Activated CD4-positive, alpha-beta T cell treated with anti-CD3 and anti-CD28 coated beads, Interleukin-2, amount 10 ng/mL, durations not matched to agents 24 days and 14 days (primary cell): ENCODE results near the gene UBE2G2. TPM values are rescaled to one million over a fixed set of nuclear protein-coding genes. Genes with fewer than 3 reads are reported as not detected.
"Not testable (repeated sequence)": the region's sequence is repeated elsewhere in the genome, so short reads cannot be mapped to it uniquely, and the experiment has no call there.

Experiments
- DNase-seq: peaks from one replicate; pipeline ENCODE4 v3.0.0; 2022
- H3K27ac Mint-ChIP-seq: one replicate; pipeline ENCODE4 v1.8.0; 2022; ENCODE audit warnings: mild to moderate bottlenecking, mixed read lengths
- H3K27me3 Mint-ChIP-seq: one replicate; pipeline ENCODE4 v1.8.0; 2022; ENCODE audit warnings: mixed read lengths
- H3K36me3 Mint-ChIP-seq: one replicate; pipeline ENCODE4 v1.8.0; 2022; ENCODE audit warnings: low read depth, mild to moderate bottlenecking, mixed read lengths
- H3K4me1 Mint-ChIP-seq: one replicate; pipeline ENCODE4 v1.8.0; 2021; ENCODE audit warnings: mixed read lengths
- H3K4me3 Mint-ChIP-seq: one replicate; pipeline ENCODE4 v1.8.0; 2022; ENCODE audit warnings: mild to moderate bottlenecking, moderate library complexity, mixed read lengths
- H3K9me3 Mint-ChIP-seq: one replicate; pipeline ENCODE4 v1.8.0; 2021; ENCODE audit warnings: mixed read lengths
- intact Hi-C: fragments of 100-400 bp; cut with micrococcal nuclease; formaldehyde crosslinking; loops from one replicate; pipeline ENCODE4 v1.15.1; 2023
- total RNA-seq: library from RNA; stranded (reverse); gene quantifications from 2 replicates; pipeline ENCODE4 v1.2.3, GENCODE V29; 2022

The UBE2G2 gene
- total RNA-seq, 1 donor from 2014 or later: 148 TPM

GRCh38 chr21:44842721-44843445, 41.3 kb upstream of the UBE2G2 start:
- intact Hi-C loops: no loop called here
- Mint-ChIP-seq H3K9me3 (no peaks in the 10 kb centered on the region), H3K27ac (no peak overlapping the region), H3K27me3 (no peaks in the 10 kb centered on the region), H3K36me3 (no peaks in the 10 kb centered on the region), H3K4me1 (peaks cover 10% of the 10 kb centered on the region), H3K4me3 (no peak overlapping the region)
- DNase-seq: no peak

GRCh38 chr21:44842087-44842486, 40.5 kb upstream of the UBE2G2 start:
- intact Hi-C loops: no loop called here
- no peaks in the 10 kb centered on the region for H3K36me3 Mint-ChIP-seq

GRCh38 chr21:44840771-44841170, 39.2 kb upstream of the UBE2G2 start:
- Mint-ChIP-seq H3K4me1 (peaks cover 2% of the 10 kb centered on the region), H3K27ac (no peak overlapping the region), H3K4me3 (no peak overlapping the region), H3K27me3 (no peaks in the 10 kb centered on the region), H3K9me3 (no peaks in the 10 kb centered on the region), H3K36me3 (no peaks in the 10 kb centered on the region)
- intact Hi-C loops: no loop called here
- no peak for DNase-seq

More at GRCh38 chr21:44842087-44842486, 40.5 kb upstream of the UBE2G2 start:
- H3K9me3 Mint-ChIP-seq: no peaks in the 10 kb centered on the region
- H3K4me1 Mint-ChIP-seq: peaks cover 9% of the 10 kb centered on the region
- H3K27ac Mint-ChIP-seq: no peak overlapping the region
- H3K4me3 Mint-ChIP-seq: no peak overlapping the region
- no peaks in the 10 kb centered on the region for H3K27me3 Mint-ChIP-seq
- DNase-seq: no peak

- no peak overlapping the region for H3K27ac Mint-ChIP-seq
- no peak for DNase-seq
- H3K9me3 Mint-ChIP-seq: no peaks in the 10 kb centered on the region
- no peaks in the 10 kb centered on the region for H3K36me3 Mint-ChIP-seq
- no peaks in the 10 kb centered on the region for H3K4me1 Mint-ChIP-seq
- no peak overlapping the region for H3K4me3 Mint-ChIP-seq
- H3K27me3 Mint-ChIP-seq: no peaks in the 10 kb centered on the region
- intact Hi-C loops: no loop called here
Measured at GRCh38 chr21:44838951-44839350, 37.3 kb upstream of the UBE2G2 start.

GRCh38 chr21:44838039-44838895, 36.6 kb upstream of the UBE2G2 start:
- Mint-ChIP-seq H3K4me1 (no peaks in the 10 kb centered on the region), H3K27ac (no peak overlapping the region), H3K27me3 (peaks cover 2% of the 10 kb centered on the region), H3K9me3 (no peaks in the 10 kb centered on the region), H3K4me3 (no peak overlapping the region), H3K36me3 (no peaks in the 10 kb centered on the region)
- intact Hi-C loops: no loop called here
- no peak for DNase-seq

- Mint-ChIP-seq H3K4me3 (no peak overlapping the region), H3K9me3 (no peaks in the 10 kb centered on the region), H3K27ac (no peak overlapping the region), H3K36me3 (no peaks in the 10 kb centered on the region), H3K27me3 (peaks cover 2% of the 10 kb centered on the region), H3K4me1 (no peaks in the 10 kb centered on the region)
- intact Hi-C loops: no loop called here
- DNase-seq: no peak
Measured at GRCh38 chr21:44837537-44837936, 35.9 kb upstream of the UBE2G2 start.

- Mint-ChIP-seq H3K27ac (no peak overlapping the region), H3K4me1 (no peaks in the 10 kb centered on the region), H3K4me3 (no peak overlapping the region), H3K9me3 (no peaks in the 10 kb centered on the region), H3K27me3 (peaks cover 2% of the 10 kb centered on the region), H3K36me3 (no peaks in the 10 kb centered on the region)
- intact Hi-C loops: no loop called here
- DNase-seq: no peak
Measured at GRCh38 chr21:44836666-44837471, 35.2 kb upstream of the UBE2G2 start.

GRCh38 chr21:44836349-44836665, 34.7 kb upstream of the UBE2G2 start:
- Mint-ChIP-seq H3K4me1 (peaks cover under 1% of the 10 kb centered on the region), H3K27me3 (peaks cover 2% of the 10 kb centered on the region), H3K27ac (no peak overlapping the region), H3K9me3 (no peaks in the 10 kb centered on the region), H3K36me3 (no peaks in the 10 kb centered on the region), H3K4me3 (no peak overlapping the region)
- intact Hi-C loops: no loop called here
- no peak for DNase-seq

GRCh38 chr21:44835647-44835973, 34.0 kb upstream of the UBE2G2 start:
- Mint-ChIP-seq H3K4me1 (peaks cover 4% of the 10 kb centered on the region), H3K4me3 (no peak overlapping the region), H3K27ac (no peak overlapping the region), H3K36me3 (no peaks in the 10 kb centered on the region), H3K27me3 (peaks cover 2% of the 10 kb centered on the region), H3K9me3 (no peaks in the 10 kb centered on the region)
- intact Hi-C loops: no loop called here
- no peak for DNase-seq

GRCh38 chr21:44834951-44835646, 33.5 kb upstream of the UBE2G2 start:
- no peaks in the 10 kb centered on the region for H3K9me3 Mint-ChIP-seq
- no peak for DNase-seq
- peaks cover 2% of the 10 kb centered on the region for H3K27me3 Mint-ChIP-seq
- H3K4me1 Mint-ChIP-seq: peaks cover 6% of the 10 kb centered on the region
- no peaks in the 10 kb centered on the region for H3K36me3 Mint-ChIP-seq
- intact Hi-C loops: no loop called here
- H3K4me3 Mint-ChIP-seq: no peak overlapping the region
- no peak overlapping the region for H3K27ac Mint-ChIP-seq

GRCh38 chr21:44834231-44834950, 32.8 kb upstream of the UBE2G2 start:
- Mint-ChIP-seq H3K4me3 (no peak overlapping the region), H3K36me3 (no peaks in the 10 kb centered on the region), H3K9me3 (no peaks in the 10 kb centered on the region), H3K4me1 (peaks cover 6% of the 10 kb centered on the region), H3K27me3 (peaks cover 2% of the 10 kb centered on the region), H3K27ac (no peak overlapping the region)
- no peak for DNase-seq
- intact Hi-C loops: no loop called here

GRCh38 chr21:44833663-44834062, 32.0 kb upstream of the UBE2G2 start:
- Mint-ChIP-seq H3K4me1 (peaks cover 6% of the 10 kb centered on the region), H3K27ac (no peak overlapping the region), H3K36me3 (no peaks in the 10 kb centered on the region), H3K9me3 (no peaks in the 10 kb centered on the region), H3K27me3 (peaks cover 2% of the 10 kb centered on the region), H3K4me3 (no peak overlapping the region)
- intact Hi-C loops: no loop called here
- DNase-seq: no peak

- H3K36me3 Mint-ChIP-seq, intact Hi-C loops, H3K4me3 Mint-ChIP-seq, H3K9me3 Mint-ChIP-seq, H3K4me1 Mint-ChIP-seq, DNase-seq, H3K27me3 Mint-ChIP-seq, H3K27ac Mint-ChIP-seq: not testable (repeated sequence)
Measured at GRCh38 chr21:44832516-44833255, 31.1 kb upstream of the UBE2G2 start.
